Measurements from ENCODE around the gene IGF2R.

The IGF2R gene

DNA sequence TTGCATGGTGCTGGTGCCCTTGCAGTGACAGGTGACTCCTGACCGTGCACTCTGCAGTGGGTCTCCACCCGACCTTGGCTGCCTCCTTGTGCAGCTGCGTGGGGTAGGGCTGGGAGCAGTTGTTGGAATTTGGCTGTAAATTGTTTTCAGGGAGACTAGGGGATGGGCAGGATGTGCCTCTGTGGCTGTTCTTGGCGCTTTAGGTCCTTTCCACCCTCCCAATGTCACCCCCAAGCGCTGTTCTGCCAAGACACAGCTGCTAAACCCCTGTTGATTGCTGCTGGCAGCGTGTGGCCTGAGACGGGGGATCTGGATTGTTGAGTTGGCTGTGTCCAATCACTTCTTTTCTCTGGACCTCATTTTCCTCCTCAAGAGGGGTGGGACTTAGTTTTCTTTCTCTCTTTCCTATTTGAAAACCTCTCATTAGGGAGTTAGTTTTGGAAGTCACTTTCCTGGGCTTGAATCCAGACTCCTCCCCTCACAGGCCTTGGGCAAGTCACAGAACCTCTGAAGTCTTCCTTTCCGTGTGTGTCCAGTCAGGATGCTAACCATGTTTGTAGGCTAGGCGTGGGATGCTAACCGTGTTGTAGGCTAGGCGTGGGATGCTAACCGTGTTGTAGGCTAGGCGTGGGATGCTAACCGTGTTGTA lies 8.5 kb downstream of the IGF2R start:
- DNase-seq (ENCODE audit: low read depth in 3 of 3) = no peak

DNA sequence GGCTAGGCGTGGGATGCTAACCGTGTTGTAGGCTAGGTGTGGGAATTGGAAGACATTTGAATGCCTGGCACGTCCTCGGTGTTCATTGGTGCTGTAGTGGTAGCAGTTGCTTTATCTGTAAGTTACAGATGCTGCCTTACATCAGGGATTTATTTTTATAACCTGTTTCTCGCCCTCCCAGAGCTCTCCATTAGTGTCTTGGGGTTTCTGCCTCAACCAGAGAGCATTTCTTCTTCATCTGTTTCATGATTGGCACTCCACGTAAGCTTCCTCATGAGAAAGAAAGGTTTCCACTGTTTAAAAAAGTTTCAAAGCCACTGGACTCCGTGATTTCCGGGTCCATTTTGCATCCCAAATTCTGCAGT lies 9.0 kb downstream of the IGF2R start:
- DNase-seq (ENCODE audit: low read depth in 3 of 3) = no peak

- DNase-seq (ENCODE audit: low read depth in 3 of 3) = no peak
These were observed 9.6 kb downstream of the IGF2R start for GRCh38 chr6:159978291-159979135.

GRCh38 chr6:159979136-159979874 lies 10.4 kb downstream of the IGF2R start:
- DNase-seq (ENCODE audit: low read depth in 3 of 3) = peak in 1 of 3 experiments; percentile 39

DNA sequence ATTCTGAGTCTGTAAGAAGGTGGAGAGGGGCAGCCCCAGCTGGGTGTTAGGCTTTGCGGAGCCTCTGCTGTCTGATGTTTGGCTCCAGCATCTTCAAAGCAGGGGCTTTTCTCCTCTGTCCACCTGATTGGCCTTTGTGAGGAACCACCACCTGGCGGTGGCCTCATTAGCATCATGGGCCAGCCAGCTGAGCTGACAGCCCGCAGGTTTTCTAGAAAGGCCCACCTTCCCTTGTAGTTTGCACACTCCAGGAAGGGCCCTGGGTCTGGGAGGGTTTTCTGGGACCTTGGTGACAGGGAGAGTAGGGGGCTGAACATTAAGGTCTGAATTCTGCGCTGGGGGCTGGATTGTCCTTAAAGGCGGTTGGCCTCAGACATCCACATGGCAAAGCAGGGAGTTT lies 11.6 kb downstream of the IGF2R start:
- no peak for DNase-seq (ENCODE audit: low read depth in 3 of 3)

DNA sequence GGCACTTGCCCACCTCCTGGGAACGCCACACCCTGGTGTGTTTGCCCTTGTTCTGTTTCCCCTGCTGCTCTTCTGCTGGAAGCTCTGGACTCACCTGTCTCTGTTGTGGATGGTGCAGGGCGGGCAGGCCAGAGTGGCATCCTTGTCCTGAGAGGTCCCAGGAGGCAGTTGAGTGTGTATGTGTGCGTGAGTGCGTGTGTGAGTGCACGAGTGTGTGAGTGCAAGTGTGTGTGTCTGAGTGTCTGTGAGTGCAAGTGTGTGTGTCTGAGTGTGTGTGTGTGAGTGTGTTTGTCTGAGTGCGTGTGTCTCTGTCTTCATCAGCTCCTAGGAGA lies 12.2 kb downstream of the IGF2R start:
- DNase-seq (ENCODE audit: low read depth in 3 of 3) = no peak

DNA sequence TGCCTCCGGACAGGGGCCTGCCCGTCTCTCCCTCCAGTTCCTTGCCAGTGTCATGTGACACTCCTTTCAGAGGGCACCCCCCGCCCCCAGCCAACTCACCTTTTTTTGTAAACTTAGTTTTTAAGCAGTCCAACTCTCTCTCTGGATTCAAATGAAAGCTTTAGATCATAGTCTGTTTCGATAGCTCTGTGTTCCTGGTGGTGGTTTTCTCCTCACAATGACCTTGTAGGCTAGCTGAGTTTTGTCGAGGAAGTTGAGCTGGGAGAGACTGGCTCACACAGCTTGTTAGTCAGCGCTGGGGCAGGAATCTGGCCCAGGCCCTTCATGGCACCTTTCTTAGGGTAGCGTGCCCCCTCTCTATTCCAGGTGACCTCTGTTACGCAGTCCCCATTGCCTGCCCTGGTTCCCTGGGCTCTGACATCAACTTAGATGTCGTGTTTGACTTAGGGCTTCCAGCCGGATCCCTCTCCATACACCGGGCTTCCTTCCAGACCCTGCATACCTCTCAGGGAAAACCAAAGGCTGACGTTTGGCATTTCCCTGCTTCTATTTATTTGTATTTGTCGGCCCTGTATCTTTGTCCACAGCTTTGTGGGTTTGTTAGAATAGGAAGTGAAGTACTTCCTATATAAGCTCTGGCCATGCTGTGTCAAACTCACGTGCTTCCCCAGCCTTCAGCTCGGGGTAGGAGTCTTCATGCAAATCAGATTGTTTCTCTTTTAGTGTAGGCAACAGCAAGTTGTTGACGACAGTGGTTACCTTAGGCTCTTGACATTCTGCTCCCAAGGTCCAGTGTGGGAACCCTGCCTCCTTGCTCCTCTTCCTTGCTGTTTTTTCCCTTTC lies 12.7 kb downstream of the IGF2R start:
- DNase-seq (ENCODE audit: low read depth in 3 of 3) = no peak

DNA sequence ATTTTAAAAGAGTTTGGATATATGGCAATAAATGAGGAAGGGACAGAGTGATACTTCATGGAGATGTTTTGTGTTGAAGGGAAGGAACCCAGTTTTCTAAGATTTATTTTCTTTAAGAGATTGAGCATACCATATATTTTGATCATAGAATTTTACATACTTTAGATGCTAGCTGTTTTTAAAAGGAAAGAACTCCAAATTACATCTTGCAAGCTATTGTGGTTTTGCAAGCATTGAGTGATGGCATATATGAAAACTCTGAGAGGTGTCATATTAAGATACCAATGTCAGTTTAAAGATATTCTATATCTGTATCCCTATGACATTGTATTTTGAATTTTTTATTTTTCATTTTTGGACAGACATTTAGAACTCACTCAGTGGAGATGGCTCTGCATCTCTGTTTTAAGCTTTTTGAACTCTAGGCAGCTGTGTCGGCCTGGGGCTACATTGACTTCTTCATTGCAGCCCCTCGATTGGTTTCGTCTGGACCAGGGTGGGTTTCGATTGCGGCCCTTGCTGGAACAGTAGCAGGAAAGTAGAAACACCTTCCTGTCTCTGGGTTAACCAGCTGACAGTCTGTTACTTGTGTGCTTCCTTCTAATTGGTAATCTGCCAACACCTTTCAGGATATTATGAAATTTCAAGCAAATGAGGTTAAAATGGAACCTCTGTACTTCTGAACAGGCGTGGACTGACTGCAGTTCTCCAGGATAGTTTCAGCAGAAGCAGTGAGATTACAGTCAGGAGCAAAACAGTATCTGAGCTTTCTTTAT lies 14.0 kb downstream of the IGF2R start:
- no peak for DNase-seq (ENCODE audit: low read depth in 3 of 3)

DNA sequence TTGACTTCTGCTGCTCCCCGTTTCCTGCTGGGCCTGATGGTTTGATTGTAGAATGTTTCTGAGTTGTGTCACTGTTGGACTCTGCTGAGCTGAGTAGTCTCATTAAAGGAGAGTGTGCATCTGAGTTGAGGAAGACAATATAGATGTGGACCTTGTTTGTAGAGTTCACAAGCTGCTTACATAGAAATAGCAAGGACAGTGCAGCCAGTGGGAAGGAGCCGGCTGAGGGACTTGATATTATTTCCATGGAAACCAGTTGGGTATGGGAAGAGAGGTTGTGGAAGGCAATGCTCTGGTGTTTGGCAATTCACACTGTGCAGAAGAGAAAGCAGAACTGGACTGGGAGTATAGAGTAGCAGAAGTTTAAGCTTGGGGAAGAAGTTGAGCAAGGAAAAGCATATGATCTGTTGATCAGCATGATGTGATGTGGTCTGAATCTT lies 14.8 kb downstream of the IGF2R start:
- no peak for DNase-seq (ENCODE audit: low read depth in 3 of 3)

GRCh38 chr6:159984268-159984786 lies 15.4 kb downstream of the IGF2R start:
- DNase-seq (ENCODE audit: low read depth in 3 of 3) = no peak

DNA sequence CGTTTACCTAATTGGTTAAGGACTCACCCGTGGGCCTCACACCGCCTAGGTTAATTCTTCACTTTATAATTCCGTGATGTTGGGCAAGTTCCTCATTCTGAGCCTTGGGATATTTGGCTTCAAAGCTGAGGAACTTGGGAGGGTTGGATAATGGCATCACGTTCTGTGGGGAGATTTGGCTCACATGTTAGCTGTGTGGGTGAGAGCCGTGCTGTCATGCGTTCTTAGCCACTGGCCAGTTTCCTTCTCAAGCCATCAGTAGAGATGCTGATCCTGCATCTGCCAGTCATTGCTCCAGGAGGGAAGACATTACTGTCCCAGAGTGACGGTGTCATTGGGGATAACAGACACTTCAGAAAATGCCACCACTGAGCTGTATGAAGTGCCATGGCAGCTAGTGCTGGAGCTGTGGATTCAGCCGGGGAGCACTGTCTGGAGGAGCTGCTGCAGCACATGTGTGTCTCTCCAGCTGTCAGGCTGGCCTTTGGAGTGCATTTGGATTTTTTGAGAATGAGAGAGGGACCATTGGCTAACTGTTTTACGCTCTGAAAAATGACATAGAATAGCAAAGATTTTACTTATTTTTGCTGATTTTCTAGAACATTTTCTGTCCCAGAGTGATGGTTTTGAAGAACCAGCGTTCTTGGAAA lies 16.5 kb downstream of the IGF2R start:
- no peak for DNase-seq (ENCODE audit: low read depth in 3 of 3)

DNA sequence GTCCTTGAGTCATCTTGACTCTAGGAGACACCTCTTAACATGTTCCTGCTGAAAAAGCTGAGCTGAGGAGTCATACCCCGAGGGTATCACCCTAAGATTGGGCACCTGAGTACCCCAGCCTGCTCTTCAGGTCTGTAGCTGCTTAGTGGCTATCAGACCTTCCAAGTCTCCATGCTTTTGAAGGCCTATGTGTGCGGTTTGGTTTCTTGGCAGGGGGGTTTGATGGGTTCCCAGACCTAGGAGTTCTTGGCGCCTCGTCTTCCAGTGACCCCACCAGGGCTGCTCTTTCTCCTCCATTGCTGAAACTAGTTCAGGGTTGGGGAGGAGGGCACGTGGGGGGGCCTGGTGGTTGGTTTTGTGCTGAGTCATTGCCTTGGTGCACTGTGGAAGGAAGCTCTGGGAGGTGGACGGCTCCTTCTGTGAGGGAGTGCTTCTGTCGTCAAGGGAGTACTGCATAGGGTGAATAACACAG lies 20.1 kb downstream of the IGF2R start:
- no peak for DNase-seq (ENCODE audit: low read depth in 3 of 3)

- no peak for DNase-seq (ENCODE audit: low read depth in 3 of 3)
These were observed 20.9 kb downstream of the IGF2R start for GRCh38 chr6:159989492-159990480.

DNA sequence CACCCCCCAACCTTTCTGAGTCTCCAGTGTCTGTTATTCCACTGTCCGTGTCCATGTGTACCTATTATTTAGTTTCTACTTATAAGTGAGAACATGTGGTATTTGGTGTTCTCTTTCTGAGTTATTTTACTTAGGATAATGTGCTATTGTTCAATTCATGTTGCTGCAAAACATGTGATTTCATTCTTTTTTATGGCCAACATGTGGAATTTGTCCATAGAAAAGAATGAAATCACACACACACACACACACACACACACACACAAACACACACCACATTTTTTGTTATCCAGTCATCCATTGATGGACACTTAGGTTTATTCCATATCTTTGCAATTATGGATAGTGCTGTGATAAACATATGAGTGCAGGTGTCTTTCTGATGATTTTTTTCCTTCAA lies 23.5 kb downstream of the IGF2R start:
- no peak for DNase-seq (ENCODE audit: low read depth in 3 of 3)

DNA sequence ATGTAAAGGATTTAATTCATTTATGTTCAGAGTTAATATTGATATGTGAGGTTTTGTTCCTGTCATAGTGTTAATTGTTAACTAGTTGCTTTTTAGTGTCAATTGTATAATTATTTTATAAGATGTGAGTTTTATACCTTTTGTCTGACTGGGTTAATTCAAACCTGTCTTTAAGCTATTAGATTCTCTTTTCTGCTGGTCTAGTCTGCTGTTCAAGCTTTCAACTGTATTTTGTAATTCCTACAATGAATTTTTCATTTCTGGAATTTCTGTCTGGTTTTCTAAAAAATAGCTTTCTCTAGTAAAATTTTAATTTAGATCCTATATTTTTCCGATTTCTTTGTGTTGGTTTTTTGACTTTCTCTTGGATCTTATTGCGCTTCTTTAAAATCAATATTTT lies 26.5 kb downstream of the IGF2R start:
- no peak for DNase-seq (ENCODE audit: low read depth in 3 of 3)

DNA sequence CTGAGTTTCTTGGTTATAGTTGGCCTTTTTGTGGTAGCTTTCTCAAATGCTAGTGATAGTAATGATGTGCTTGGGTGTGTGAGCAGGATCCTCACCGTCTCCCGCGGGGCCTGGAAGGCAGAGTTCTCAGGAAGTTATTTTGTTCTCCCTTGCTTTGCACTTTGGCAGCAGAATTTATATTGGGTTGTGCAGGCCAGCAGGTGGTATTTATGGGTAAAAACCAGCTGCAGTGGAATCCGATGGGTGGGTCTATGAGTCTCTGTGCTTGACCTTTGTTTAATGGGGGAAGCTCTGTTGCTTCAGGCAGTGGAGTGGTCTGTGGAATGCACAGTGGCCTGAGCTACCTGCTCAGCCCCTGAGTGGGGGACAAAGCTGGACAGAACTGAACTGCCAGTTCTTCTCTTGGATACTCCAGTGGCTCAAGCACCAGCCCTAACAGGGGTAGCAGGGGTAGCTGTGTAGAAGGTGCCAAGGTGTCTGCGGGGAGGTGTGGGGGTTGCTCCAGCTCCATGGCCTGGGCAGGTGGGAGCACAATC lies 27.3 kb downstream of the IGF2R start:
- DNase-seq (ENCODE audit: low read depth in 3 of 3) = no peak

GRCh38 chr6:159996626-159997497 lies 28.0 kb downstream of the IGF2R start:
- DNase-seq (ENCODE audit: low read depth in 3 of 3) = no peak
